Upper lobe of left lung (tissue), 4 donors: Measurements from ENCODE around the gene SLC19A1.

Experiments
- CTCF ChIP-seq, 6 experiments: fragments of 450-650 bp in 4 of 6; fragments of 200-600 bp in 2 of 6; sonication (generic) in 2 of 6; IDR thresholded peaks; one replicate each; pipeline ENCODE4 v1.5.1; 2016 to 2019; ENCODE audit warnings: antibody characterized with exemption in 6 of 6
- POLR2AphosphoS5 ChIP-seq, 2 donors: sonication (generic); formaldehyde crosslinking; IDR thresholded peaks; one replicate each; pipeline ENCODE4 v1.5.1; 2017; ENCODE audit warnings: antibody characterized with exemption in 2 of 2

GRCh38 chr21:45466330-45467220 is 75.7 kb downstream of the SLC19A1 start:
- TF ChIP-seq CTCF (IDR thresholded peaks at IDR 0.05) (no peak), POLR2AphosphoS5 (IDR thresholded peaks at IDR 0.05) (no peak)
